SK-N-SH treated with all-trans-retinoic acid at 6 μM for 48 hours (cell line): ENCODE data around the gene DSCAM.

ENCODE experiments used
- ATAC-seq: fragments of 200-7000 bp; cut with Tn5 transposase; 3 replicates; pipeline ENCODE4 v1.9.1; 2020; ENCODE audit warnings: mild to moderate bottlenecking, moderate library complexity
- ARNTL ChIP-seq: fragments of 450-650 bp; formaldehyde crosslinking; IDR thresholded peaks from 2 replicates; pipeline ENCODE4 v1.5.0; 2020; ENCODE audit warnings: low read depth, mild to moderate bottlenecking, moderate library complexity, borderline replicate concordance
- CSDC2 ChIP-seq: fragments of 250-450 bp; sonication (Bioruptor Pico); IDR thresholded peaks from 2 replicates; pipeline ENCODE4 v1.5.0; 2020; ENCODE audit warnings: mild to moderate bottlenecking, moderate library complexity
- CSRNP3 ChIP-seq: fragments of 250-450 bp; sonication (Bioruptor Pico); IDR thresholded peaks from 2 replicates; pipeline ENCODE4 v1.5.1; 2021; ENCODE audit warnings: mild to moderate bottlenecking, moderate library complexity
- ESRRG ChIP-seq: fragments of 250-450 bp; sonication (Bioruptor Pico); IDR thresholded peaks from 2 replicates; pipeline ENCODE4 v1.6.1; 2021; ENCODE audit warnings: mild to moderate bottlenecking
- GLIS3 ChIP-seq: fragments of 250-450 bp; sonication (Bioruptor Pico); IDR thresholded peaks from 2 replicates; pipeline ENCODE4 v1.5.0; 2020; ENCODE audit warnings: mild to moderate bottlenecking, moderate library complexity
- ISL1 ChIP-seq: fragments of 250-450 bp; sonication (Bioruptor Pico); IDR thresholded peaks from 2 replicates; pipeline ENCODE4 v2.1.2; 2022; ENCODE audit warnings: mild to moderate bottlenecking, moderate library complexity
- OSR1 ChIP-seq: fragments of 250-450 bp; sonication (Bioruptor Pico); IDR thresholded peaks from 2 replicates; pipeline ENCODE4 v1.8.0; 2022; ENCODE audit warnings: moderate library complexity, mild to moderate bottlenecking, inconsistent platforms
- PPARA ChIP-seq: fragments of 250-450 bp; sonication (Bioruptor Pico); IDR thresholded peaks from 2 replicates; pipeline ENCODE4 v1.5.0; 2020; ENCODE audit warnings: mild to moderate bottlenecking, borderline replicate concordance
- SNAI2 ChIP-seq: fragments of 250-450 bp; sonication (Bioruptor Pico); IDR thresholded peaks from 2 replicates; pipeline ENCODE4 v1.5.0; 2020; ENCODE audit warnings: mild to moderate bottlenecking, moderate library complexity
- TCF4 ChIP-seq: fragments of 250-450 bp; sonication (Bioruptor Pico); IDR thresholded peaks from 2 replicates; pipeline ENCODE4 v1.8.0; 2021; ENCODE audit warnings: mild to moderate bottlenecking, moderate library complexity, borderline replicate concordance
- TOX ChIP-seq: fragments of 250-450 bp; sonication (Bioruptor Pico); IDR thresholded peaks from 2 replicates; pipeline ENCODE4 v1.8.0; 2021; ENCODE audit warnings: mild to moderate bottlenecking, moderate library complexity, borderline replicate concordance
- TSHZ2 ChIP-seq: fragments of 250-450 bp; sonication (Bioruptor Pico); IDR thresholded peaks from 2 replicates; pipeline ENCODE4 v1.5.0; 2020; ENCODE audit warnings: mild to moderate bottlenecking, moderate library complexity
- ZC3H10 ChIP-seq: fragments of 250-450 bp; sonication (Bioruptor Pico); IDR thresholded peaks from 2 replicates; pipeline ENCODE4 v1.5.1; 2021; ENCODE audit warnings: mild to moderate bottlenecking, moderate library complexity
- ZFP3 ChIP-seq: fragments of 250-450 bp; sonication (Bioruptor Pico); IDR thresholded peaks from 2 replicates; pipeline ENCODE4 v1.5.0; 2020; ENCODE audit warnings: mild to moderate bottlenecking, moderate library complexity
- ZFP30 ChIP-seq: fragments of 450-650 bp; formaldehyde crosslinking; IDR thresholded peaks from 2 replicates; pipeline ENCODE4 v1.5.0; 2022; ENCODE audit warnings: mild to moderate bottlenecking, moderate library complexity
- ZNF70 ChIP-seq: fragments of 450-650 bp; formaldehyde crosslinking; IDR thresholded peaks from 2 replicates; pipeline ENCODE4 v1.5.0; 2020; ENCODE audit warnings: mild to moderate bottlenecking, moderate library complexity
- ZNF8 ChIP-seq: fragments of 450-650 bp; formaldehyde crosslinking; IDR thresholded peaks from 2 replicates; pipeline ENCODE4 v1.5.0; 2020; ENCODE audit warnings: mild to moderate bottlenecking, moderate library complexity
- TF ChIP-seq, protein P1 (sequence below): fragments of 250-450 bp; sonication (Bioruptor Pico); IDR thresholded peaks from 2 replicates; pipeline ENCODE4 v1.8.0; 2021; ENCODE audit warnings: low read depth, mild to moderate bottlenecking, moderate library complexity, borderline replicate concordance
- TF ChIP-seq, protein P2 (sequence below): fragments of 250-450 bp; sonication (Bioruptor Pico); IDR thresholded peaks from 2 replicates; pipeline ENCODE4 v1.8.0; 2020; ENCODE audit warnings: mild to moderate bottlenecking, moderate library complexity, borderline replicate concordance
- TF ChIP-seq, protein P3 (sequence below): fragments of 250-450 bp; sonication (Bioruptor Pico); IDR thresholded peaks from 2 replicates; pipeline ENCODE4 v1.5.1; 2020; ENCODE audit warnings: low read depth, mild to moderate bottlenecking, moderate library complexity

DSCAM gene

DNA sequence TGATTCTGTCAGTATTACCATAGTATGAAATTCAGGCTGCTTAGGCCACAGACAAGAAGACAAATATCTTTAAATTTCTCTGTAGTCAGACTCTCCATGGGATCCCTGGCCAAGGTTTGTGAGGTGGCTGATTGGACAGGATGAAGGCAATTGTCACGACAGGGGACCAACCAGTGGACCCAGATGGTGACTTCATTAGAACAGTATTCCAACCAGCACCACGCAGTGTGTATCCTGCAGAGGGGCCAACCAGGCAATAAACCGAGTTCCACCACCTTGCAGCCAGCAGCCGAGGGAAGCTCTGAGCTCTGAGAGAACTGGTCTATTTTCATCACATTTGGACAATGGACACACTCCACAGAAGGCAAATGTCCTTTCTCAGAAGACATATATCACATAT, 16.1 kb downstream of the DSCAM start:
- no peak for ATAC-seq
- TF ChIP-seq, protein P1, sequence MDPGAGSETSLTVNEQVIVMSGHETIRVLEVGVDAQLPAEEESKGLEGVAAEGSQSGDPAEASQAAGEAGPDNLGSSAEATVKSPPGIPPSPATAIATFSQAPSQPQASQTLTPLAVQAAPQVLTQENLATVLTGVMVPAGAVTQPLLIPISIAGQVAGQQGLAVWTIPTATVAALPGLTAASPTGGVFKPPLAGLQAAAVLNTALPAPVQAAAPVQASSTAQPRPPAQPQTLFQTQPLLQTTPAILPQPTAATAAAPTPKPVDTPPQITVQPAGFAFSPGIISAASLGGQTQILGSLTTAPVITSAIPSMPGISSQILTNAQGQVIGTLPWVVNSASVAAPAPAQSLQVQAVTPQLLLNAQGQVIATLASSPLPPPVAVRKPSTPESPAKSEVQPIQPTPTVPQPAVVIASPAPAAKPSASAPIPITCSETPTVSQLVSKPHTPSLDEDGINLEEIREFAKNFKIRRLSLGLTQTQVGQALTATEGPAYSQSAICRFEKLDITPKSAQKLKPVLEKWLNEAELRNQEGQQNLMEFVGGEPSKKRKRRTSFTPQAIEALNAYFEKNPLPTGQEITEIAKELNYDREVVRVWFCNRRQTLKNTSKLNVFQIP: no peak
- TF ChIP-seq CSRNP3 (CRISPR knock-in tag) (no peak), ESRRG (CRISPR knock-in tag) (no peak)

GRCh38 chr21:40829791-40830190, 17.2 kb downstream of the DSCAM start:
- ATAC-seq: no peak

GRCh38 chr21:40829308-40829707, 17.6 kb downstream of the DSCAM start:
- TF ChIP-seq, protein P2, sequence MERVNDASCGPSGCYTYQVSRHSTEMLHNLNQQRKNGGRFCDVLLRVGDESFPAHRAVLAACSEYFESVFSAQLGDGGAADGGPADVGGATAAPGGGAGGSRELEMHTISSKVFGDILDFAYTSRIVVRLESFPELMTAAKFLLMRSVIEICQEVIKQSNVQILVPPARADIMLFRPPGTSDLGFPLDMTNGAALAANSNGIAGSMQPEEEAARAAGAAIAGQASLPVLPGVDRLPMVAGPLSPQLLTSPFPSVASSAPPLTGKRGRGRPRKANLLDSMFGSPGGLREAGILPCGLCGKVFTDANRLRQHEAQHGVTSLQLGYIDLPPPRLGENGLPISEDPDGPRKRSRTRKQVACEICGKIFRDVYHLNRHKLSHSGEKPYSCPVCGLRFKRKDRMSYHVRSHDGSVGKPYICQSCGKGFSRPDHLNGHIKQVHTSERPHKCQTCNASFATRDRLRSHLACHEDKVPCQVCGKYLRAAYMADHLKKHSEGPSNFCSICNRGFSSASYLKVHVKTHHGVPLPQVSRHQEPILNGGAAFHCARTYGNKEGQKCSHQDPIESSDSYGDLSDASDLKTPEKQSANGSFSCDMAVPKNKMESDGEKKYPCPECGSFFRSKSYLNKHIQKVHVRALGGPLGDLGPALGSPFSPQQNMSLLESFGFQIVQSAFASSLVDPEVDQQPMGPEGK (CRISPR knock-in tag): no peak
- TF ChIP-seq PPARA (CRISPR knock-in tag): no peak
- TF ChIP-seq GLIS3 (CRISPR knock-in tag): no peak
- no peak for TF ChIP-seq ZFP30 (CRISPR knock-in tag)
- TF ChIP-seq ESRRG (CRISPR knock-in tag): no peak
- TF ChIP-seq TOX (CRISPR knock-in tag): no peak
- no peak for TF ChIP-seq ZNF70 (CRISPR knock-in tag)
- TF ChIP-seq TSHZ2: no peak
- no peak for TF ChIP-seq OSR1 (CRISPR knock-in tag)
- TF ChIP-seq ARNTL (CRISPR knock-in tag): no peak
- TF ChIP-seq ZFP3 (CRISPR knock-in tag): no peak
- TF ChIP-seq, protein P3, sequence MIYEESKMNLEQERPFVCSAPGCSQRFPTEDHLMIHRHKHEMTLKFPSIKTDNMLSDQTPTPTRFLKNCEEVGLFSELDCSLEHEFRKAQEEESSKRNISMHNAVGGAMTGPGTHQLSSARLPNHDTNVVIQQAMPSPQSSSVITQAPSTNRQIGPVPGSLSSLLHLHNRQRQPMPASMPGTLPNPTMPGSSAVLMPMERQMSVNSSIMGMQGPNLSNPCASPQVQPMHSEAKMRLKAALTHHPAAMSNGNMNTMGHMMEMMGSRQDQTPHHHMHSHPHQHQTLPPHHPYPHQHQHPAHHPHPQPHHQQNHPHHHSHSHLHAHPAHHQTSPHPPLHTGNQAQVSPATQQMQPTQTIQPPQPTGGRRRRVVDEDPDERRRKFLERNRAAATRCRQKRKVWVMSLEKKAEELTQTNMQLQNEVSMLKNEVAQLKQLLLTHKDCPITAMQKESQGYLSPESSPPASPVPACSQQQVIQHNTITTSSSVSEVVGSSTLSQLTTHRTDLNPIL (CRISPR knock-in tag): no peak
- no peak for TF ChIP-seq CSRNP3 (CRISPR knock-in tag)
- no peak for TF ChIP-seq ISL1 (CRISPR knock-in tag)
- no peak for TF ChIP-seq TCF4
- no peak for TF ChIP-seq CSDC2 (CRISPR knock-in tag)
- no peak for TF ChIP-seq ZC3H10 (CRISPR knock-in tag)
- TF ChIP-seq, protein P1: no peak

More at GRCh38 chr21:40829791-40830190, 17.2 kb downstream of the DSCAM start:
- TF ChIP-seq SNAI2 (CRISPR knock-in tag) (no peak), ZNF8 (no peak), CSRNP3 (CRISPR knock-in tag) (no peak), GLIS3 (CRISPR knock-in tag) (no peak), TCF4 (no peak)

More at GRCh38 chr21:40829308-40829707, 17.6 kb downstream of the DSCAM start:
- ATAC-seq: no peak
